Astrocyte (in vitro differentiated cells and primary cell): ENCODE measurements around the gene INPP4A.
"Not testable (repeated sequence)": the region's sequence is repeated elsewhere in the genome, so short reads cannot be mapped to it uniquely, and the experiment has no call there.

Experiments
- EZH2 ChIP-seq: IDR thresholded peaks from 2 replicates; pipeline ENCODE4 v1.6.1; 2012; ENCODE audit warnings: mild to moderate bottlenecking, low read length, inconsistent platforms; ENCODE audit not compliant: insufficient read depth
- TF ChIP-seq, protein P1 (sequence below): IDR thresholded peaks from 2 replicates; pipeline ENCODE4 v1.5.1; 2011; ENCODE audit warnings: low read depth, mild to moderate bottlenecking, inconsistent platforms, low read length, moderate library complexity; ENCODE audit not compliant: insufficient read depth

- TF ChIP-seq, protein P1, sequence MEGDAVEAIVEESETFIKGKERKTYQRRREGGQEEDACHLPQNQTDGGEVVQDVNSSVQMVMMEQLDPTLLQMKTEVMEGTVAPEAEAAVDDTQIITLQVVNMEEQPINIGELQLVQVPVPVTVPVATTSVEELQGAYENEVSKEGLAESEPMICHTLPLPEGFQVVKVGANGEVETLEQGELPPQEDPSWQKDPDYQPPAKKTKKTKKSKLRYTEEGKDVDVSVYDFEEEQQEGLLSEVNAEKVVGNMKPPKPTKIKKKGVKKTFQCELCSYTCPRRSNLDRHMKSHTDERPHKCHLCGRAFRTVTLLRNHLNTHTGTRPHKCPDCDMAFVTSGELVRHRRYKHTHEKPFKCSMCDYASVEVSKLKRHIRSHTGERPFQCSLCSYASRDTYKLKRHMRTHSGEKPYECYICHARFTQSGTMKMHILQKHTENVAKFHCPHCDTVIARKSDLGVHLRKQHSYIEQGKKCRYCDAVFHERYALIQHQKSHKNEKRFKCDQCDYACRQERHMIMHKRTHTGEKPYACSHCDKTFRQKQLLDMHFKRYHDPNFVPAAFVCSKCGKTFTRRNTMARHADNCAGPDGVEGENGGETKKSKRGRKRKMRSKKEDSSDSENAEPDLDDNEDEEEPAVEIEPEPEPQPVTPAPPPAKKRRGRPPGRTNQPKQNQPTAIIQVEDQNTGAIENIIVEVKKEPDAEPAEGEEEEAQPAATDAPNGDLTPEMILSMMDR, result not testable (repeated sequence)
- not testable (repeated sequence) for TF ChIP-seq EZH2
Measured at GRCh38 chr2:98435670-98436069, 9.0 kb upstream of the INPP4A start.
